Liver (tissue), 9 donors: ENCODE measurements around the gene BRAT1. TPM values are rescaled to one million over a fixed set of nuclear protein-coding genes. Genes with fewer than 3 reads are reported as not detected.
A peak's percentile ranks its signal among the peaks of the same experiment; 100 is the strongest.

ENCODE experiments used
- DNase-seq: peaks from one replicate; pipeline ENCODE4 v3.0.0-alpha.2; 2017; ENCODE audit warnings: low spot score
- H3K27ac ChIP-seq, 2 donors: one replicate each; pipeline ENCODE4 v1.7.0; 2013; ENCODE audit warnings: inconsistent platforms in 2 of 2, low read length in 2 of 2, control low read depth in 1 of 2, low read depth in 1 of 2, mild to moderate bottlenecking in 1 of 2
- H3K27me3 ChIP-seq, 4 donors: one replicate each; pipeline versions ENCODE4 v1.6.1 to v1.7.0; 2013; ENCODE audit warnings: low read length in 3 of 4, inconsistent platforms in 1 of 4, mild to moderate bottlenecking in 1 of 4, moderate library complexity in 1 of 4; ENCODE audit not compliant: control insufficient read depth in 4 of 4, insufficient read depth in 4 of 4
- H3K36me3 ChIP-seq, 4 donors: one replicate each; pipeline versions ENCODE4 v1.6.1 to v1.7.0; 2013; ENCODE audit warnings: low read length in 3 of 4, mild to moderate bottlenecking in 3 of 4, low read depth in 1 of 4, moderate library complexity in 1 of 4; ENCODE audit not compliant: control insufficient read depth in 4 of 4, insufficient read depth in 3 of 4
- H3K4me1 ChIP-seq, 4 donors: one replicate each; pipeline versions ENCODE4 v1.6.1 to v1.7.0; 2013; ENCODE audit warnings: low read length in 3 of 4, mild to moderate bottlenecking in 3 of 4, moderate library complexity in 1 of 4; ENCODE audit not compliant: control insufficient read depth in 4 of 4, insufficient read depth in 4 of 4
- H3K4me3 ChIP-seq, 3 donors: one replicate each; pipeline versions ENCODE4 v1.6.1 to v1.7.0; 2013; ENCODE audit warnings: low read length in 3 of 3, control low read depth in 1 of 3, low read depth in 1 of 3, mild to moderate bottlenecking in 1 of 3
- H3K9ac ChIP-seq, 2 donors: one replicate each; pipeline ENCODE4 v1.7.0; 2013; ENCODE audit warnings: low read length in 2 of 2, mild to moderate bottlenecking in 2 of 2, moderate library complexity in 2 of 2, control low read depth in 1 of 2, low read depth in 1 of 2
- H3K9me3 ChIP-seq, 4 donors: one replicate each; pipeline versions ENCODE4 v1.6.1 to v1.7.0; 2013; ENCODE audit warnings: low read length in 3 of 4; ENCODE audit not compliant: control insufficient read depth in 4 of 4
- EGR1 ChIP-seq, 2 donors: IDR thresholded peaks; 2 replicates each; pipeline ENCODE4 v1.6.1; 2016 to 2018; ENCODE audit warnings: antibody characterized with exemption in 2 of 2, low read depth in 2 of 2
- FOXA1 ChIP-seq: IDR thresholded peaks from 2 replicates; pipeline ENCODE4 v1.6.1; 2016; ENCODE audit warnings: antibody characterized with exemption
- FOXA2 ChIP-seq: IDR thresholded peaks from 2 replicates; pipeline ENCODE4 v1.6.1; 2016; ENCODE audit warnings: antibody characterized with exemption
- GABPA ChIP-seq, 2 donors: IDR thresholded peaks in 1 of 2; conservative IDR thresholded peaks in 1 of 2; 2 replicates each; pipeline ENCODE4 v1.6.1; 2016; ENCODE audit warnings: antibody characterized with exemption in 2 of 2, mild to moderate bottlenecking in 1 of 2, moderate library complexity in 1 of 2
- HNF4A ChIP-seq, 2 donors: conservative IDR thresholded peaks; 2 replicates each; pipeline ENCODE4 v1.6.1; 2016; ENCODE audit warnings: antibody characterized with exemption in 2 of 2, mild to moderate bottlenecking in 2 of 2
- HNF4G ChIP-seq: IDR thresholded peaks from 2 replicates; pipeline ENCODE4 v1.6.1; 2016; ENCODE audit warnings: antibody characterized with exemption
- JUND ChIP-seq, 2 donors: IDR thresholded peaks; 2 replicates each; pipeline ENCODE4 v1.6.1; 2016; ENCODE audit warnings: antibody characterized with exemption in 2 of 2
- NR2F2 ChIP-seq: IDR thresholded peaks from 2 replicates; pipeline ENCODE4 v1.6.1; 2016; ENCODE audit warnings: antibody characterized with exemption
- RAD21 ChIP-seq, 2 donors: IDR thresholded peaks; 2 replicates each; pipeline ENCODE4 v1.6.1; 2016; ENCODE audit warnings: antibody characterized with exemption in 2 of 2, mild to moderate bottlenecking in 2 of 2
- RXRA ChIP-seq, 2 donors: IDR thresholded peaks; 2 replicates each; pipeline ENCODE4 v1.6.1; 2017 to 2018; ENCODE audit warnings: antibody characterized with exemption in 2 of 2, mild to moderate bottlenecking in 1 of 2
- TAF1 ChIP-seq: conservative IDR thresholded peaks from 2 replicates; pipeline ENCODE4 v1.6.1; 2016; ENCODE audit warnings: antibody characterized with exemption, mild to moderate bottlenecking
- YY1 ChIP-seq: IDR thresholded peaks from 2 replicates; pipeline ENCODE4 v1.6.1; 2016; ENCODE audit warnings: antibody characterized with exemption, mild to moderate bottlenecking
- WGBS: extraction: QIAGEN DNeasy Blood & Tissue Kit; methylation state at CpG from one replicate; pipeline ENCODE4 v1.1.7; 2013; 5-methylcytosine and 5-hydroxymethylcytosine counted together
- polyA plus RNA-seq, 2 donors: library from polyadenylated mRNA; stranded (reverse) in 1 of 2; unstranded in 1 of 2; fragments of 200-250 nt in 1 of 2; fragments of >200 nt in 1 of 2; fragmentation: Nextera tagmentation in 1 of 2; extraction: Ambion mirVana in 1 of 2; gene quantifications; one replicate each; pipeline versions ENCODE4 v1.2.1 to v1.2.3, GENCODE V29; 2013 to 2015
- total RNA-seq, 2 donors: library from RNA; depleted of rRNA; stranded (reverse); fragments of >200 nt; gene quantifications; one replicate each; pipeline ENCODE4 v1.2.3, GENCODE V29; 2014
- TF ChIP-seq, protein P1 (sequence below): IDR thresholded peaks from 2 replicates; pipeline ENCODE4 v1.6.1; 2016; ENCODE audit warnings: antibody characterized with exemption
- TF ChIP-seq, protein P2 (sequence below): IDR thresholded peaks from 2 replicates; pipeline ENCODE4 v1.6.1; 2016; ENCODE audit warnings: antibody characterized with exemption
- TF ChIP-seq, protein P3 (sequence below): fragments of 150-350 bp; IDR thresholded peaks from 2 replicates; pipeline ENCODE4 v1.5.1; 2017; ENCODE audit warnings: improper control_type of control experiment, low read depth, low read length; ENCODE audit not compliant: missing input control
- TF ChIP-seq, protein P4 (sequence below): IDR thresholded peaks from 2 replicates; pipeline ENCODE4 v1.6.1; 2016; ENCODE audit warnings: antibody characterized with exemption, mild to moderate bottlenecking
- TF ChIP-seq, protein P5 (sequence below): IDR thresholded peaks from 2 replicates; pipeline ENCODE4 v1.6.1; 2016; ENCODE audit warnings: antibody characterized with exemption
- donor health status: healthy.
- donor health status: healthy.
- donor health status: healthy.
- donor health status: healthy.
- donor health status: healthy.

BRAT1 gene
- total and polyA plus RNA-seq, 4 donors = 10.0 to 20.7 (median 16.7) TPM

DNA sequence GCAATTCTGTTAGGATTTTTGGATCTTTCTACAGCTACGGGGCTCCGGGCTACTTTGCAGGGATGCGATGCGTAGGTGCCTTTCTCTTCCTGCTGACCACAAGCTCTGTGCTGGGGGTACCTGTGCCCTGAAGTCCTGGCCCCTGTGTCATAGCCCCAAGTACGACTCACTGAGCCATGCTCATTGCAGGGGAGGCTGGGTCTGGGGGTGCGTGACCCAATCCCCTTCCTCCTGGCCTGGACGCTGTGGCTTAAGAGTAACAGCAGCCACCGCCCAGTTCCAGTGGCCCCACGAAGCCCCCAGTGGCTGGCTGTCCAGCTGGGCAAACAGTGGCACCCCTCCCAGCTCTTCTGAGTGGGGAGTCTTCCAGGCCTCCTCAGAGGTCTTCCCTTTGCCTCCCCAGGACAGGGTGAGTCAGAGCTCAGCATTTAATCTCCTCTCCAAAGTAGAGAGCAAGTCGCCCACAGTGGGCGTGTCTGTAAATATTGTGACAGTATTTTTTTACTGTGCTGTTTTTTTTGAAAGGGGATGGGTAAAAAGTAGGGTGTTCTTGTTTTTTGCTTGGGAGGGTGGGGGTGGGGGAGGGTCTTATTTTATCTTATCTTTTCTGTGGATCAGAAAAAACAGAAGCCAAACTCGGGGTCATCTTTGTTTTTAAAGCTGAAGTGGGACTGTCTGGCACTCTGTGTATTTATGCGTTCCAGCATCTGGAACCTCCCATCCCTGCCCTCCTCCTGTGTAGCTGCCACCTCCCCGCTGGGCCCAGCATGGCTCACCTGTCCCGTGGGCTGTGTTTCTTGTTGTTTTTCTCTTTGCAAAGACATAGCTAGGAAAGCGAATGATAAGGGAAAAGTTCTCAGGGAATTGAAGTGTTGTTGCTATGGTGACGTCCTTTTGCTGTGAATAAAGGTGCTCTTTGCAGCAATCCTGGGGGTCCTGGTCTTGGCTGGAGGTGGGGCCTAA is 27.5 kb downstream of the BRAT1 start:
- DNase-seq = no peak
- H3K27ac ChIP-seq = peak overlapping the region in 1 of 2 donors; percentile 20
- H3K27me3 ChIP-seq = no peaks in the 10 kb centered on the region
- no peak overlapping the region for H3K9ac ChIP-seq
- no peaks in the 10 kb centered on the region for H3K36me3 ChIP-seq
- 70% methylated on average over 17 of the region's 17 CpGs for WGBS
- TF ChIP-seq, protein P1, sequence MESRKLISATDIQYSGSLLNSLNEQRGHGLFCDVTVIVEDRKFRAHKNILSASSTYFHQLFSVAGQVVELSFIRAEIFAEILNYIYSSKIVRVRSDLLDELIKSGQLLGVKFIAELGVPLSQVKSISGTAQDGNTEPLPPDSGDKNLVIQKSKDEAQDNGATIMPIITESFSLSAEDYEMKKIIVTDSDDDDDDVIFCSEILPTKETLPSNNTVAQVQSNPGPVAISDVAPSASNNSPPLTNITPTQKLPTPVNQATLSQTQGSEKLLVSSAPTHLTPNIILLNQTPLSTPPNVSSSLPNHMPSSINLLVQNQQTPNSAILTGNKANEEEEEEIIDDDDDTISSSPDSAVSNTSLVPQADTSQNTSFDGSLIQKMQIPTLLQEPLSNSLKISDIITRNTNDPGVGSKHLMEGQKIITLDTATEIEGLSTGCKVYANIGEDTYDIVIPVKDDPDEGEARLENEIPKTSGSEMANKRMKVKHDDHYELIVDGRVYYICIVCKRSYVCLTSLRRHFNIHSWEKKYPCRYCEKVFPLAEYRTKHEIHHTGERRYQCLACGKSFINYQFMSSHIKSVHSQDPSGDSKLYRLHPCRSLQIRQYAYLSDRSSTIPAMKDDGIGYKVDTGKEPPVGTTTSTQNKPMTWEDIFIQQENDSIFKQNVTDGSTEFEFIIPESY = no peak
- TF ChIP-seq, protein P2, sequence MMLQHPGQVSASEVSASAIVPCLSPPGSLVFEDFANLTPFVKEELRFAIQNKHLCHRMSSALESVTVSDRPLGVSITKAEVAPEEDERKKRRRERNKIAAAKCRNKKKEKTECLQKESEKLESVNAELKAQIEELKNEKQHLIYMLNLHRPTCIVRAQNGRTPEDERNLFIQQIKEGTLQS = no peak
- TF ChIP-seq HNF4G = no peak
- TF ChIP-seq, protein P3, sequence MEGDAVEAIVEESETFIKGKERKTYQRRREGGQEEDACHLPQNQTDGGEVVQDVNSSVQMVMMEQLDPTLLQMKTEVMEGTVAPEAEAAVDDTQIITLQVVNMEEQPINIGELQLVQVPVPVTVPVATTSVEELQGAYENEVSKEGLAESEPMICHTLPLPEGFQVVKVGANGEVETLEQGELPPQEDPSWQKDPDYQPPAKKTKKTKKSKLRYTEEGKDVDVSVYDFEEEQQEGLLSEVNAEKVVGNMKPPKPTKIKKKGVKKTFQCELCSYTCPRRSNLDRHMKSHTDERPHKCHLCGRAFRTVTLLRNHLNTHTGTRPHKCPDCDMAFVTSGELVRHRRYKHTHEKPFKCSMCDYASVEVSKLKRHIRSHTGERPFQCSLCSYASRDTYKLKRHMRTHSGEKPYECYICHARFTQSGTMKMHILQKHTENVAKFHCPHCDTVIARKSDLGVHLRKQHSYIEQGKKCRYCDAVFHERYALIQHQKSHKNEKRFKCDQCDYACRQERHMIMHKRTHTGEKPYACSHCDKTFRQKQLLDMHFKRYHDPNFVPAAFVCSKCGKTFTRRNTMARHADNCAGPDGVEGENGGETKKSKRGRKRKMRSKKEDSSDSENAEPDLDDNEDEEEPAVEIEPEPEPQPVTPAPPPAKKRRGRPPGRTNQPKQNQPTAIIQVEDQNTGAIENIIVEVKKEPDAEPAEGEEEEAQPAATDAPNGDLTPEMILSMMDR = no peak
- TF ChIP-seq NR2F2 = no peak
- no peak for TF ChIP-seq TAF1
- no peak for TF ChIP-seq EGR1 (IDR thresholded peaks at IDR 0.05; ENCODE audit: low read depth in 2 of 2)
- TF ChIP-seq FOXA2 = no peak
- no peak for TF ChIP-seq YY1
- no peak for TF ChIP-seq GABPA (IDR thresholded peaks at IDR 0.05 in 1 of 2, conservative IDR thresholded peaks at IDR 0.05 in 1 of 2)
- TF ChIP-seq RXRA (IDR thresholded peaks at IDR 0.05) = no peak
- no peaks in the 10 kb centered on the region for H3K9me3 ChIP-seq
- H3K4me1 ChIP-seq = peaks cover 0 to 19% (median 3%) of the 10 kb centered on the region in 4 donors
- H3K4me3 ChIP-seq = no peak overlapping the region

DNA sequence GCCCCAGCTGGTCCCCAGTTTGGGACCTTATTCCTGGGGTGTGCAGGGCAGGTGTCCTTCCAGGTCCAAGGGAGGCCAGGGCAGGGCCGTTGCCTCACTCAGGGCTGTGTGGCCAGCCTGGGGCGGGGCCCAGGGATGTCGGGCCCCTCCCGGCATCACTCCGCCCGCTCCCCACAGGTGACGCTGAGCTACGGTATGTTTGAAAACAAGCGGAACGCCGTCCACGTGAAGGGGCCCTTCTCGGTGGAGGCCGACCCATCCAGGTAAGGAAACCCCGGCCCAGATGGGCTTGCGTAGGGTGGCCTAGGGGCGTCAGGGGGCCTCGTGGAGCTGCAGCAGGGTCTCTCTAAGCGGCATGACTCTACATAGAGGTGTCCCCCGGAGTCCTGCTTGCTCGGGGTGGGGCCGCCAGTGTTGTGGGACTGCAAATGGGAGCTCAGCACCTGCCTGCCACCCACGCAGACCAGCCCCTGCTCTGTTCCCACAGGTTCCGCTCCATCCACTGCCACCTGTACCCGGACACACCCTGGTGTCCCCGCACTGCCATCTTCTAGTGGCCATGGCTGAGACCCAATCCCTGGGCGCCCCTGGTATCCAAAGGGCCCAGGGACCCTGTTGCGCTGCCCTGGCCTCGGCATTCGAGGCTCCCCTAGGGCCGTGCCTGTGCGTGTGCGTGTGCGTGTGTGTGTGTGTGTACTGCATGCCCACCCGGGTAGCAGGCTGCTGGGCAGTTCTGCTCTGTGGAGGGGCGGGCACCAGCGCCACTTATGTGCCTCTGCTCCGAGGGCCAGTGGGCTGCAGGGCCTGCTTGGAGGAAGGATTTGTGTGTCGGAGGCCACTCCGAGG is 28.4 kb downstream of the BRAT1 start:
- H3K9me3 ChIP-seq = no peaks in the 10 kb centered on the region
- no peak overlapping the region for H3K27ac ChIP-seq
- TF ChIP-seq GABPA (IDR thresholded peaks at IDR 0.05 in 1 of 2, conservative IDR thresholded peaks at IDR 0.05 in 1 of 2) (no peak), EGR1 (IDR thresholded peaks at IDR 0.05; ENCODE audit: low read depth in 2 of 2) (no peak), RAD21 (IDR thresholded peaks at IDR 0.05) (no peak), FOXA1 (no peak), HNF4A (conservative IDR thresholded peaks at IDR 0.05) (no peak), NR2F2 (no peak), RXRA (IDR thresholded peaks at IDR 0.05) (no peak), JUND (IDR thresholded peaks at IDR 0.05) (no peak)
- TF ChIP-seq, protein P4, sequence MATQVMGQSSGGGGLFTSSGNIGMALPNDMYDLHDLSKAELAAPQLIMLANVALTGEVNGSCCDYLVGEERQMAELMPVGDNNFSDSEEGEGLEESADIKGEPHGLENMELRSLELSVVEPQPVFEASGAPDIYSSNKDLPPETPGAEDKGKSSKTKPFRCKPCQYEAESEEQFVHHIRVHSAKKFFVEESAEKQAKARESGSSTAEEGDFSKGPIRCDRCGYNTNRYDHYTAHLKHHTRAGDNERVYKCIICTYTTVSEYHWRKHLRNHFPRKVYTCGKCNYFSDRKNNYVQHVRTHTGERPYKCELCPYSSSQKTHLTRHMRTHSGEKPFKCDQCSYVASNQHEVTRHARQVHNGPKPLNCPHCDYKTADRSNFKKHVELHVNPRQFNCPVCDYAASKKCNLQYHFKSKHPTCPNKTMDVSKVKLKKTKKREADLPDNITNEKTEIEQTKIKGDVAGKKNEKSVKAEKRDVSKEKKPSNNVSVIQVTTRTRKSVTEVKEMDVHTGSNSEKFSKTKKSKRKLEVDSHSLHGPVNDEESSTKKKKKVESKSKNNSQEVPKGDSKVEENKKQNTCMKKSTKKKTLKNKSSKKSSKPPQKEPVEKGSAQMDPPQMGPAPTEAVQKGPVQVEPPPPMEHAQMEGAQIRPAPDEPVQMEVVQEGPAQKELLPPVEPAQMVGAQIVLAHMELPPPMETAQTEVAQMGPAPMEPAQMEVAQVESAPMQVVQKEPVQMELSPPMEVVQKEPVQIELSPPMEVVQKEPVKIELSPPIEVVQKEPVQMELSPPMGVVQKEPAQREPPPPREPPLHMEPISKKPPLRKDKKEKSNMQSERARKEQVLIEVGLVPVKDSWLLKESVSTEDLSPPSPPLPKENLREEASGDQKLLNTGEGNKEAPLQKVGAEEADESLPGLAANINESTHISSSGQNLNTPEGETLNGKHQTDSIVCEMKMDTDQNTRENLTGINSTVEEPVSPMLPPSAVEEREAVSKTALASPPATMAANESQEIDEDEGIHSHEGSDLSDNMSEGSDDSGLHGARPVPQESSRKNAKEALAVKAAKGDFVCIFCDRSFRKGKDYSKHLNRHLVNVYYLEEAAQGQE = no peak
- TF ChIP-seq, protein P5, sequence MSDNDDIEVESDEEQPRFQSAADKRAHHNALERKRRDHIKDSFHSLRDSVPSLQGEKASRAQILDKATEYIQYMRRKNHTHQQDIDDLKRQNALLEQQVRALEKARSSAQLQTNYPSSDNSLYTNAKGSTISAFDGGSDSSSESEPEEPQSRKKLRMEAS = no peak
- TF ChIP-seq, protein P3 = no peak
- TF ChIP-seq, protein P2 = no peak
- no peaks in the 10 kb centered on the region for H3K36me3 ChIP-seq
- peaks cover 0 to 23% (median 4%) of the 10 kb centered on the region in 4 donors for H3K4me1 ChIP-seq
- no peaks in the 10 kb centered on the region for H3K27me3 ChIP-seq
- no peak for DNase-seq
- WGBS = 90% methylated on average over 40 of the region's 40 CpGs
- H3K9ac ChIP-seq = no peak overlapping the region
- H3K4me3 ChIP-seq = no peak overlapping the region
